Measurements from ENCODE around the gene NUDT14.
A peak's percentile ranks its signal among the peaks of the same experiment; 100 is the strongest.

Gene NUDT14

GRCh38 chr14:105132921-105133654, 48.0 kb downstream of the NUDT14 start:
- Histone ChIP-seq H3K4me2 (ENCODE audit: low read length, poor library complexity, severe bottlenecking) (no peak overlapping the region), H3K4me1 (ENCODE audit: control insufficient read depth, insufficient read depth, low read depth, low read length) (no peaks in the 10 kb centered on the region), H2BK12ac (ENCODE audit: low read length in 2 of 2) (no peak overlapping the region), H3K4me3 (ENCODE audit: insufficient read depth in 1 of 2, low read depth in 1 of 2, low read length in 2 of 2) (no peak overlapping the region), H2AFZ (ENCODE audit: low read depth, low read length) (no peak overlapping the region), H3K27me3 (ENCODE audit: control insufficient read depth in 1 of 2, insufficient read depth in 1 of 2, low read length in 2 of 2) (peaks cover 12 to 28% of the 10 kb centered on the region in 2 experiments), H4K8ac (ENCODE audit: low read length) (no peak overlapping the region), H2BK15ac (ENCODE audit: low read depth, poor library complexity, severe bottlenecking) (no peak overlapping the region), H3K4ac (ENCODE audit: low read depth in 1 of 2, low read length in 2 of 2) (no peak overlapping the region), H3K79me1 (replicated peaks; ENCODE audit: low read length, poor library complexity, severe bottlenecking) (no peaks in the 10 kb centered on the region), H3K9me3 (ENCODE audit: control insufficient read depth, low read length) (peaks cover 13% of the 10 kb centered on the region), H4K91ac (ENCODE audit: low read length) (no peak overlapping the region), H3K18ac (ENCODE audit: low read depth in 1 of 2, low read length in 2 of 2) (no peak overlapping the region), H3K9ac (ENCODE audit: low read length) (no peak overlapping the region), H2BK120ac (ENCODE audit: low read depth, low read length) (no peak overlapping the region), H3K14ac (ENCODE audit: low read length in 2 of 2) (no peak overlapping the region), H3K27ac (ENCODE audit: low read length, poor library complexity, severe bottlenecking) (no peak overlapping the region), H2AK5ac (ENCODE audit: low read length, severe bottlenecking) (no peak overlapping the region), H3K23ac (ENCODE audit: low read length in 2 of 2) (no peak overlapping the region), H2BK5ac (ENCODE audit: low read depth, low read length, poor library complexity, severe bottlenecking) (no peak overlapping the region), H3K36me3 (ENCODE audit: control insufficient read depth in 1 of 2, insufficient read depth in 2 of 2, low read depth in 1 of 2, low read length in 2 of 2) (no peaks in the 10 kb centered on the region)
- 79% methylated on average over 3 of the region's 4 CpGs for WGBS
- DNase-seq: no peak

GRCh38 chr14:105131241-105131640, 49.9 kb downstream of the NUDT14 start:
- Histone ChIP-seq H3K14ac (ENCODE audit: low read length in 2 of 2) (no peak overlapping the region), H4K91ac (ENCODE audit: low read length) (no peak overlapping the region), H2BK12ac (ENCODE audit: low read length in 2 of 2) (no peak overlapping the region), H3K4me3 (ENCODE audit: insufficient read depth in 1 of 2, low read depth in 1 of 2, low read length in 2 of 2) (no peak overlapping the region), H2BK5ac (ENCODE audit: low read depth, low read length, poor library complexity, severe bottlenecking) (no peak overlapping the region), H2BK120ac (ENCODE audit: low read depth, low read length) (no peak overlapping the region), H3K23ac (ENCODE audit: low read length in 2 of 2) (no peak overlapping the region), H3K27ac (ENCODE audit: low read length, poor library complexity, severe bottlenecking) (no peak overlapping the region), H3K4me1 (ENCODE audit: control insufficient read depth, insufficient read depth, low read depth, low read length) (no peaks in the 10 kb centered on the region), H3K4me2 (ENCODE audit: low read length, poor library complexity, severe bottlenecking) (no peak overlapping the region), H3K79me1 (replicated peaks; ENCODE audit: low read length, poor library complexity, severe bottlenecking) (no peaks in the 10 kb centered on the region), H3K27me3 (ENCODE audit: control insufficient read depth in 1 of 2, insufficient read depth in 1 of 2, low read length in 2 of 2) (peaks cover 23 to 32% of the 10 kb centered on the region in 2 experiments), H4K8ac (ENCODE audit: low read length) (no peak overlapping the region), H3K9me3 (ENCODE audit: control insufficient read depth, low read length) (peaks cover 13% of the 10 kb centered on the region), H2BK15ac (ENCODE audit: low read depth, poor library complexity, severe bottlenecking) (no peak overlapping the region), H3K18ac (ENCODE audit: low read depth in 1 of 2, low read length in 2 of 2) (no peak overlapping the region), H2AK5ac (ENCODE audit: low read length, severe bottlenecking) (no peak overlapping the region), H3K9ac (ENCODE audit: low read length) (no peak overlapping the region), H3K36me3 (ENCODE audit: control insufficient read depth in 1 of 2, insufficient read depth in 2 of 2, low read depth in 1 of 2, low read length in 2 of 2) (no peaks in the 10 kb centered on the region), H2AFZ (ENCODE audit: low read depth, low read length) (no peak overlapping the region), H3K4ac (ENCODE audit: low read depth in 1 of 2, low read length in 2 of 2) (no peak overlapping the region)
- no peak for DNase-seq
- WGBS: 72% methylated on average over 1 of the region's 2 CpGs

GRCh38 chr14:105128059-105128458, 53.1 kb downstream of the NUDT14 start:
- Histone ChIP-seq H3K4me1 (ENCODE audit: control insufficient read depth, insufficient read depth, low read depth, low read length) (no peaks in the 10 kb centered on the region), H2AFZ (ENCODE audit: low read depth, low read length) (no peak overlapping the region)
- WGBS: 36% methylated on average over 5 of the region's 5 CpGs

GRCh38 chr14:105126981-105127329, 54.2 kb downstream of the NUDT14 start:
- Histone ChIP-seq H3K4me3 (ENCODE audit: insufficient read depth in 1 of 2, low read depth in 1 of 2, low read length in 2 of 2) (no peak overlapping the region), H3K18ac (ENCODE audit: low read depth in 1 of 2, low read length in 2 of 2) (no peak overlapping the region), H2BK120ac (ENCODE audit: low read depth, low read length) (no peak overlapping the region), H3K27me3 (ENCODE audit: control insufficient read depth in 1 of 2, insufficient read depth in 1 of 2, low read length in 2 of 2) (peaks cover 43 to 60% of the 10 kb centered on the region in 2 experiments), H3K79me1 (replicated peaks; ENCODE audit: low read length, poor library complexity, severe bottlenecking) (no peaks in the 10 kb centered on the region), H3K23ac (ENCODE audit: low read length in 2 of 2) (peak overlapping the region in 1 of 2 experiments; percentile 17), H3K9me3 (ENCODE audit: control insufficient read depth, low read length) (peaks cover 23% of the 10 kb centered on the region), H2BK12ac (ENCODE audit: low read length in 2 of 2) (no peak overlapping the region), H2BK5ac (ENCODE audit: low read depth, low read length, poor library complexity, severe bottlenecking) (no peak overlapping the region), H3K4ac (ENCODE audit: low read depth in 1 of 2, low read length in 2 of 2) (no peak overlapping the region), H4K8ac (ENCODE audit: low read length) (no peak overlapping the region), H3K9ac (ENCODE audit: low read length) (no peak overlapping the region), H3K14ac (ENCODE audit: low read length in 2 of 2) (no peak overlapping the region), H3K36me3 (ENCODE audit: control insufficient read depth in 1 of 2, insufficient read depth in 2 of 2, low read depth in 1 of 2, low read length in 2 of 2) (no peaks in the 10 kb centered on the region), H2BK15ac (ENCODE audit: low read depth, poor library complexity, severe bottlenecking) (no peak overlapping the region), H2AK5ac (ENCODE audit: low read length, severe bottlenecking) (no peak overlapping the region), H4K91ac (ENCODE audit: low read length) (no peak overlapping the region), H3K4me2 (ENCODE audit: low read length, poor library complexity, severe bottlenecking) (no peak overlapping the region), H3K27ac (ENCODE audit: low read length, poor library complexity, severe bottlenecking) (no peak overlapping the region), H2AFZ (ENCODE audit: low read depth, low read length) (no peak overlapping the region), H3K4me1 (ENCODE audit: control insufficient read depth, insufficient read depth, low read depth, low read length) (no peaks in the 10 kb centered on the region)
- WGBS: 83% methylated on average over 9 of the region's 9 CpGs
- DNase-seq: no peak

More at GRCh38 chr14:105128059-105128458, 53.1 kb downstream of the NUDT14 start:
- Histone ChIP-seq H3K9me3 (ENCODE audit: control insufficient read depth, low read length) (peaks cover 18% of the 10 kb centered on the region), H2BK5ac (ENCODE audit: low read depth, low read length, poor library complexity, severe bottlenecking) (no peak overlapping the region), H3K23ac (ENCODE audit: low read length in 2 of 2) (no peak overlapping the region), H3K79me1 (replicated peaks; ENCODE audit: low read length, poor library complexity, severe bottlenecking) (no peaks in the 10 kb centered on the region), H3K18ac (ENCODE audit: low read depth in 1 of 2, low read length in 2 of 2) (no peak overlapping the region), H3K9ac (ENCODE audit: low read length) (no peak overlapping the region), H3K14ac (ENCODE audit: low read length in 2 of 2) (no peak overlapping the region), H3K4ac (ENCODE audit: low read depth in 1 of 2, low read length in 2 of 2) (no peak overlapping the region), H3K36me3 (ENCODE audit: control insufficient read depth in 1 of 2, insufficient read depth in 2 of 2, low read depth in 1 of 2, low read length in 2 of 2) (no peaks in the 10 kb centered on the region), H2AK5ac (ENCODE audit: low read length, severe bottlenecking) (no peak overlapping the region), H2BK15ac (ENCODE audit: low read depth, poor library complexity, severe bottlenecking) (no peak overlapping the region), H2BK12ac (ENCODE audit: low read length in 2 of 2) (no peak overlapping the region), H3K27ac (ENCODE audit: low read length, poor library complexity, severe bottlenecking) (no peak overlapping the region), H4K8ac (ENCODE audit: low read length) (no peak overlapping the region), H3K4me3 (ENCODE audit: insufficient read depth in 1 of 2, low read depth in 1 of 2, low read length in 2 of 2) (no peak overlapping the region), H2BK120ac (ENCODE audit: low read depth, low read length) (no peak overlapping the region), H3K27me3 (ENCODE audit: control insufficient read depth in 1 of 2, insufficient read depth in 1 of 2, low read length in 2 of 2) (peaks cover 40 to 54% of the 10 kb centered on the region in 2 experiments), H4K91ac (ENCODE audit: low read length) (no peak overlapping the region), H3K4me2 (ENCODE audit: low read length, poor library complexity, severe bottlenecking) (no peak overlapping the region)
- DNase-seq: no peak
